GM23338 (cell line): Measurements from ENCODE around the gene ATP4A. TPM values are rescaled to one million over a fixed set of nuclear protein-coding genes. Genes with fewer than 3 reads are reported as not detected.

Experiments
- ATAC-seq: fragments of 200-7000 bp; cut with Tn5 transposase; 3 replicates; pipeline ENCODE4 v1.9.1; 2020
- DNase-seq: peaks from one replicate; pipeline ENCODE4 v3.0.0-alpha.2; 2015; ENCODE audit warnings: low spot score
- H2AFZ ChIP-seq: fragments of 200-600 bp; sonication (generic); 2 replicates; pipeline ENCODE4 v1.8.0; 2016; ENCODE audit warnings: antibody characterized with exemption, mild to moderate bottlenecking, moderate library complexity
- H3F3A ChIP-seq: fragments of 200-600 bp; sonication (generic); replicated peaks from 2 replicates; pipeline ENCODE4 v1.8.0; 2017; ENCODE audit warnings: antibody characterized with exemption, mixed run types, low read depth
- H3K27ac ChIP-seq: fragments of 200-600 bp; sonication (generic); 2 replicates; pipeline ENCODE4 v1.6.1; 2016; ENCODE audit warnings: low read depth
- H3K27me3 ChIP-seq: fragments of 200-600 bp; sonication (generic); 2 replicates; pipeline ENCODE4 v1.8.0; 2016; ENCODE audit warnings: mild to moderate bottlenecking, mixed run types, moderate library complexity; ENCODE audit not compliant: insufficient read depth
- H3K36me3 ChIP-seq: fragments of 200-600 bp; sonication (generic); 2 replicates; pipeline ENCODE4 v1.8.0; 2016; ENCODE audit warnings: mild to moderate bottlenecking; ENCODE audit not compliant: insufficient read depth
- H3K4me1 ChIP-seq: fragments of 200-600 bp; sonication (generic); 2 replicates; pipeline ENCODE4 v1.8.0; 2016; ENCODE audit warnings: mild to moderate bottlenecking, moderate library complexity; ENCODE audit not compliant: insufficient read depth
- H3K4me2 ChIP-seq: fragments of 200-600 bp; sonication (generic); 2 replicates; pipeline ENCODE4 v1.7.1; 2017; ENCODE audit warnings: mixed run types
- H3K4me3 ChIP-seq: fragments of 200-600 bp; sonication (generic); 2 replicates; pipeline ENCODE4 v1.6.1; 2016; ENCODE audit warnings: mixed run types
- H3K79me2 ChIP-seq: fragments of 200-600 bp; sonication (generic); replicated peaks from 2 replicates; pipeline ENCODE4 v1.8.0; 2017; ENCODE audit warnings: mild to moderate bottlenecking; ENCODE audit not compliant: insufficient read depth
- H3K9me2 ChIP-seq: fragments of 200-600 bp; sonication (generic); 2 replicates; pipeline ENCODE4 v1.8.0; 2017; ENCODE audit not compliant: insufficient read depth
- H4K20me1 ChIP-seq: fragments of 200-600 bp; sonication (generic); replicated peaks from 2 replicates; pipeline ENCODE4 v1.8.0; 2017; ENCODE audit warnings: mild to moderate bottlenecking; ENCODE audit not compliant: insufficient read depth
- H3K27ac Mint-ChIP-seq: 2 replicates; pipeline ENCODE4 v1.8.0; 2020; ENCODE audit warnings: inconsistent platforms, mild to moderate bottlenecking, moderate library complexity, mixed read lengths
- H3K27me3 Mint-ChIP-seq: 3 replicates; pipeline ENCODE4 v1.8.0; 2022; ENCODE audit warnings: low read depth, mild to moderate bottlenecking, moderate library complexity, mixed read lengths, inconsistent platforms; ENCODE audit not compliant: insufficient read depth, poor library complexity
- H3K36me3 Mint-ChIP-seq: 3 replicates; pipeline ENCODE4 v1.8.0; 2021; ENCODE audit warnings: low read depth, mild to moderate bottlenecking, inconsistent platforms, moderate library complexity, mixed read lengths
- H3K4me1 Mint-ChIP-seq: 3 replicates; pipeline ENCODE4 v1.8.0; 2020; ENCODE audit warnings: mild to moderate bottlenecking, inconsistent platforms, mixed read lengths
- H3K4me3 Mint-ChIP-seq: 3 replicates; pipeline ENCODE4 v1.8.0; 2021; ENCODE audit warnings: moderate library complexity, mild to moderate bottlenecking, inconsistent platforms, mixed read lengths
- H3K9me3 Mint-ChIP-seq: 3 replicates; pipeline ENCODE4 v1.8.0; 2020; ENCODE audit warnings: moderate library complexity, mild to moderate bottlenecking, inconsistent platforms, mixed read lengths
- CREB1 ChIP-seq: fragments of 250-450 bp; sonication (Bioruptor Pico); IDR thresholded peaks from 2 replicates; pipeline ENCODE4 v1.5.0; 2020; ENCODE audit warnings: low read depth, mild to moderate bottlenecking, moderate library complexity
- EZH2 ChIP-seq: fragments of 200-600 bp; sonication (generic); IDR thresholded peaks from one replicate; pipeline ENCODE4 v1.8.0; 2017; ENCODE audit warnings: antibody characterized with exemption, mild to moderate bottlenecking, low read depth; ENCODE audit not compliant: unreplicated experiment
- EZH2phosphoT487 ChIP-seq: fragments of 200-600 bp; sonication (generic); IDR thresholded peaks from one replicate; pipeline ENCODE4 v1.8.1; 2018; ENCODE audit warnings: antibody characterized with exemption; ENCODE audit not compliant: unreplicated experiment
- JUNB ChIP-seq: IDR thresholded peaks from one replicate; pipeline ENCODE4 v1.6.1; 2016; ENCODE audit warnings: antibody characterized with exemption; ENCODE audit not compliant: unreplicated experiment
- NANOG ChIP-seq: IDR thresholded peaks from 2 replicates; pipeline ENCODE4 v1.6.1; 2016; ENCODE audit warnings: antibody characterized with exemption, borderline replicate concordance
- POLR2AphosphoS5 ChIP-seq: IDR thresholded peaks from 2 replicates; pipeline ENCODE4 v1.6.1; 2016; ENCODE audit warnings: antibody characterized with exemption, low read depth
- STAT1 ChIP-seq: IDR thresholded peaks from one replicate; pipeline ENCODE4 v1.6.1; 2016; ENCODE audit warnings: antibody characterized with exemption; ENCODE audit not compliant: unreplicated experiment
- ZNF114 ChIP-seq: fragments of 250-450 bp; sonication (Bioruptor Pico); IDR thresholded peaks from 2 replicates; pipeline ENCODE4 v1.5.0; 2020; ENCODE audit warnings: mild to moderate bottlenecking, moderate library complexity
- ZNF331 ChIP-seq: fragments of 250-450 bp; sonication (Bioruptor Pico); IDR thresholded peaks from 2 replicates; pipeline ENCODE4 v1.5.0; 2020; ENCODE audit warnings: low read depth, mild to moderate bottlenecking, moderate library complexity
- polyA plus RNA-seq: library from polyadenylated mRNA; unstranded; fragments of >200 nt; fragmentation: Nextera tagmentation; extraction: Ambion mirVana; gene quantifications from 2 replicates; pipeline ENCODE4 v1.2.1, GENCODE V29; 2016
- total RNA-seq: library from RNA; depleted of rRNA; stranded (reverse); fragments of >200 nt; shearing (Covaris generic); gene quantifications from 2 replicates; pipeline ENCODE4 v1.2.3, GENCODE V29; 2014
- TF ChIP-seq, protein P1 (sequence below): fragments of 250-450 bp; sonication (Bioruptor Pico); IDR thresholded peaks from 2 replicates; pipeline ENCODE4 v1.5.0; 2020; ENCODE audit warnings: mild to moderate bottlenecking, moderate library complexity
- TF ChIP-seq, protein P2 (sequence below): IDR thresholded peaks from 2 replicates; pipeline ENCODE4 v1.6.1; 2016; ENCODE audit warnings: antibody characterized with exemption
- TF ChIP-seq, protein P3 (sequence below): IDR thresholded peaks from one replicate; pipeline ENCODE4 v1.6.1; 2018; ENCODE audit warnings: antibody characterized with exemption; ENCODE audit not compliant: unreplicated experiment
- TF ChIP-seq, protein P4 (sequence below), 2 experiments: fragments of 200-600 bp in 1 of 2; sonication (generic) in 1 of 2; conservative IDR thresholded peaks; 2 replicates each; pipeline versions ENCODE4 v1.5.1 to v1.6.1; 2016 to 2017; ENCODE audit warnings: antibody characterized with exemption in 2 of 2, low read depth in 2 of 2, mild to moderate bottlenecking in 2 of 2, moderate library complexity in 1 of 2

Gene ATP4A
- total and polyA plus RNA-seq, 2 experiments from 2014 or later: 0.61 to 0.63 TPM

DNA sequence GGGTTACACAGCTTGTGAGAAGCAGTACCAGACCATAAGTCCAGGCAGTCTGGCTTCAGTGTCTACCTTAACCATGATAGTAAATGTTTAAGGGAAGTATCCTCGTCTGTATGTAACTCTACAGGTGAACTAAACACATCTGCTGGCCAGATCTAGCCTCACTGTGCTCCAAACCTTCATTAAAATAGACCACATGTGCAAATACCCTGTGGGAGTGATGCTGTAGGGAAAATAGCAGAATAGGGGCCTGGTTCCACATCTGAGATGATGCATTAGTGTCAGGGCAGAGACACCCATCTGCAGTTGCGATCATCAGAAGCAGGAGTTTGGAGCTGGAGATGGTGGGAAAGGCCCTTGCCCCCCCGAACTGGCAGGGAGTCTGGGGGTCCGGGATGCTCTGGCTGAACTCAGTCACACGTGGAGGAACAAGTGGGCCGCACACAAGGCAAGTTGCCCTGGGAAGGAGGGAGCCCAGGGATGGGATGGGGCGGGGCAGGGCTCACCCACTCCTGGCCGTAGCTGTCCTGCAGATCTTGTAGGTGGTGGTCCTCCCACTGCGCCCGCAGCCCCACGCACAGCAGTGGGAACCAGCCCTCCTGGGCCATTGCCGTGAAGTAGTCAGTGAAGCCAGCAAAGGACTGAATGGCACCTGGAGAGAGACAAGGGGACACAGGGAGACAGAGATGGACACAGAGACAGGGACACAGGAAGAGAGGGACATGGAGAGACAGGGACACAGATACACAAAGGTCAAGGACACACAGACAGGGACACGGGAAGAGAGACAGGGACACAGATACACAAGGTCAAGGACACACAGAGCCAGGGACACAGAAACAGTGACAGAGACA, 10.7 kb downstream of the ATP4A start:
- Mint-ChIP-seq H3K36me3 (peaks cover 17% of the 10 kb centered on the region), H3K4me1 (peaks cover 20% of the 10 kb centered on the region), H3K9me3 (no peaks in the 10 kb centered on the region; the same call in none of the 3 replicates), H3K27ac (no peak overlapping the region), H3K4me3 (no peak overlapping the region; the same call in 2 of the 3 replicates), H3K27me3 (peaks cover 16% of the 10 kb centered on the region)
- H3K36me3 ChIP-seq: no peaks in the 10 kb centered on the region
- peaks cover 19% of the 10 kb centered on the region; the same call in 1 of the 2 replicates for H3F3A ChIP-seq
- H3K9me2 ChIP-seq: no peaks in the 10 kb centered on the region
- H4K20me1 ChIP-seq: peaks cover 9% of the 10 kb centered on the region
- DNase-seq (no peak), ATAC-seq (no peak)
- TF ChIP-seq, protein P1, sequence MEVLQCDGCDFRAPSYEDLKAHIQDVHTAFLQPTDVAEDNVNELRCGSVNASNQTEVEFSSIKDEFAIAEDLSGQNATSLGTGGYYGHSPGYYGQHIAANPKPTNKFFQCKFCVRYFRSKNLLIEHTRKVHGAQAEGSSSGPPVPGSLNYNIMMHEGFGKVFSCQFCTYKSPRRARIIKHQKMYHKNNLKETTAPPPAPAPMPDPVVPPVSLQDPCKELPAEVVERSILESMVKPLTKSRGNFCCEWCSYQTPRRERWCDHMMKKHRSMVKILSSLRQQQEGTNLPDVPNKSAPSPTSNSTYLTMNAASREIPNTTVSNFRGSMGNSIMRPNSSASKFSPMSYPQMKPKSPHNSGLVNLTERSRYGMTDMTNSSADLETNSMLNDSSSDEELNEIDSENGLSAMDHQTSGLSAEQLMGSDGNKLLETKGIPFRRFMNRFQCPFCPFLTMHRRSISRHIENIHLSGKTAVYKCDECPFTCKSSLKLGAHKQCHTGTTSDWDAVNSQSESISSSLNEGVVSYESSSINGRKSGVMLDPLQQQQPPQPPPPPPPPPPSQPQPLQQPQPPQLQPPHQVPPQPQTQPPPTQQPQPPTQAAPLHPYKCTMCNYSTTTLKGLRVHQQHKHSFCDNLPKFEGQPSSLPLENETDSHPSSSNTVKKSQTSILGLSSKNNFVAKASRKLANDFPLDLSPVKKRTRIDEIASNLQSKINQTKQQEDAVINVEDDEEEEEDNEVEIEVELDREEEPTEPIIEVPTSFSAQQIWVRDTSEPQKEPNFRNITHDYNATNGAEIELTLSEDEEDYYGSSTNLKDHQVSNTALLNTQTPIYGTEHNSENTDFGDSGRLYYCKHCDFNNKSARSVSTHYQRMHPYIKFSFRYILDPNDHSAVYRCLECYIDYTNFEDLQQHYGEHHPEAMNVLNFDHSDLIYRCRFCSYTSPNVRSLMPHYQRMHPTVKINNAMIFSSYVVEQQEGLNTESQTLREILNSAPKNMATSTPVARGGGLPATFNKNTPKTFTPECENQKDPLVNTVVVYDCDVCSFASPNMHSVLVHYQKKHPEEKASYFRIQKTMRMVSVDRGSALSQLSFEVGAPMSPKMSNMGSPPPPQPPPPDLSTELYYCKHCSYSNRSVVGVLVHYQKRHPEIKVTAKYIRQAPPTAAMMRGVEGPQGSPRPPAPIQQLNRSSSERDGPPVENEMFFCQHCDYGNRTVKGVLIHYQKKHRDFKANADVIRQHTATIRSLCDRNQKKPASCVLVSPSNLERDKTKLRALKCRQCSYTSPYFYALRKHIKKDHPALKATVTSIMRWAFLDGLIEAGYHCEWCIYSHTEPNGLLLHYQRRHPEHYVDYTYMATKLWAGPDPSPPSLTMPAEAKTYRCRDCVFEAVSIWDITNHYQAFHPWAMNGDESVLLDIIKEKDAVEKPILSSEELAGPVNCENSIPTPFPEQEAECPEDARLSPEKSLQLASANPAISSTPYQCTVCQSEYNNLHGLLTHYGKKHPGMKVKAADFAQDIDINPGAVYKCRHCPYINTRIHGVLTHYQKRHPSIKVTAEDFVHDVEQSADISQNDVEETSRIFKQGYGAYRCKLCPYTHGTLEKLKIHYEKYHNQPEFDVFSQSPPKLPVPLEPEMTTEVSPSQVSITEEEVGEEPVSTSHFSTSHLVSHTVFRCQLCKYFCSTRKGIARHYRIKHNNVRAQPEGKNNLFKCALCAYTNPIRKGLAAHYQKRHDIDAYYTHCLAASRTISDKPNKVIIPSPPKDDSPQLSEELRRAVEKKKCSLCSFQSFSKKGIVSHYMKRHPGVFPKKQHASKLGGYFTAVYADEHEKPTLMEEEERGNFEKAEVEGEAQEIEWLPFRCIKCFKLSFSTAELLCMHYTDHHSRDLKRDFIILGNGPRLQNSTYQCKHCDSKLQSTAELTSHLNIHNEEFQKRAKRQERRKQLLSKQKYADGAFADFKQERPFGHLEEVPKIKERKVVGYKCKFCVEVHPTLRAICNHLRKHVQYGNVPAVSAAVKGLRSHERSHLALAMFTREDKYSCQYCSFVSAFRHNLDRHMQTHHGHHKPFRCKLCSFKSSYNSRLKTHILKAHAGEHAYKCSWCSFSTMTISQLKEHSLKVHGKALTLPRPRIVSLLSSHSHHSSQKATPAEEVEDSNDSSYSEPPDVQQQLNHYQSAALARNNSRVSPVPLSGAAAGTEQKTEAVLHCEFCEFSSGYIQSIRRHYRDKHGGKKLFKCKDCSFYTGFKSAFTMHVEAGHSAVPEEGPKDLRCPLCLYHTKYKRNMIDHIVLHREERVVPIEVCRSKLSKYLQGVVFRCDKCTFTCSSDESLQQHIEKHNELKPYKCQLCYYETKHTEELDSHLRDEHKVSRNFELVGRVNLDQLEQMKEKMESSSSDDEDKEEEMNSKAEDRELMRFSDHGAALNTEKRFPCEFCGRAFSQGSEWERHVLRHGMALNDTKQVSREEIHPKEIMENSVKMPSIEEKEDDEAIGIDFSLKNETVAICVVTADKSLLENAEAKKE: no peak
- TF ChIP-seq NANOG: no peak
- TF ChIP-seq, protein P2, sequence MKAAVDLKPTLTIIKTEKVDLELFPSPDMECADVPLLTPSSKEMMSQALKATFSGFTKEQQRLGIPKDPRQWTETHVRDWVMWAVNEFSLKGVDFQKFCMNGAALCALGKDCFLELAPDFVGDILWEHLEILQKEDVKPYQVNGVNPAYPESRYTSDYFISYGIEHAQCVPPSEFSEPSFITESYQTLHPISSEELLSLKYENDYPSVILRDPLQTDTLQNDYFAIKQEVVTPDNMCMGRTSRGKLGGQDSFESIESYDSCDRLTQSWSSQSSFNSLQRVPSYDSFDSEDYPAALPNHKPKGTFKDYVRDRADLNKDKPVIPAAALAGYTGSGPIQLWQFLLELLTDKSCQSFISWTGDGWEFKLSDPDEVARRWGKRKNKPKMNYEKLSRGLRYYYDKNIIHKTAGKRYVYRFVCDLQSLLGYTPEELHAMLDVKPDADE: no peak
- no peak for TF ChIP-seq POLR2AphosphoS5
- TF ChIP-seq STAT1: no peak
- TF ChIP-seq EZH2phosphoT487: no peak
- TF ChIP-seq EZH2: no peak
- TF ChIP-seq, protein P3, sequence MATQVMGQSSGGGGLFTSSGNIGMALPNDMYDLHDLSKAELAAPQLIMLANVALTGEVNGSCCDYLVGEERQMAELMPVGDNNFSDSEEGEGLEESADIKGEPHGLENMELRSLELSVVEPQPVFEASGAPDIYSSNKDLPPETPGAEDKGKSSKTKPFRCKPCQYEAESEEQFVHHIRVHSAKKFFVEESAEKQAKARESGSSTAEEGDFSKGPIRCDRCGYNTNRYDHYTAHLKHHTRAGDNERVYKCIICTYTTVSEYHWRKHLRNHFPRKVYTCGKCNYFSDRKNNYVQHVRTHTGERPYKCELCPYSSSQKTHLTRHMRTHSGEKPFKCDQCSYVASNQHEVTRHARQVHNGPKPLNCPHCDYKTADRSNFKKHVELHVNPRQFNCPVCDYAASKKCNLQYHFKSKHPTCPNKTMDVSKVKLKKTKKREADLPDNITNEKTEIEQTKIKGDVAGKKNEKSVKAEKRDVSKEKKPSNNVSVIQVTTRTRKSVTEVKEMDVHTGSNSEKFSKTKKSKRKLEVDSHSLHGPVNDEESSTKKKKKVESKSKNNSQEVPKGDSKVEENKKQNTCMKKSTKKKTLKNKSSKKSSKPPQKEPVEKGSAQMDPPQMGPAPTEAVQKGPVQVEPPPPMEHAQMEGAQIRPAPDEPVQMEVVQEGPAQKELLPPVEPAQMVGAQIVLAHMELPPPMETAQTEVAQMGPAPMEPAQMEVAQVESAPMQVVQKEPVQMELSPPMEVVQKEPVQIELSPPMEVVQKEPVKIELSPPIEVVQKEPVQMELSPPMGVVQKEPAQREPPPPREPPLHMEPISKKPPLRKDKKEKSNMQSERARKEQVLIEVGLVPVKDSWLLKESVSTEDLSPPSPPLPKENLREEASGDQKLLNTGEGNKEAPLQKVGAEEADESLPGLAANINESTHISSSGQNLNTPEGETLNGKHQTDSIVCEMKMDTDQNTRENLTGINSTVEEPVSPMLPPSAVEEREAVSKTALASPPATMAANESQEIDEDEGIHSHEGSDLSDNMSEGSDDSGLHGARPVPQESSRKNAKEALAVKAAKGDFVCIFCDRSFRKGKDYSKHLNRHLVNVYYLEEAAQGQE: no peak
- TF ChIP-seq, protein P4, sequence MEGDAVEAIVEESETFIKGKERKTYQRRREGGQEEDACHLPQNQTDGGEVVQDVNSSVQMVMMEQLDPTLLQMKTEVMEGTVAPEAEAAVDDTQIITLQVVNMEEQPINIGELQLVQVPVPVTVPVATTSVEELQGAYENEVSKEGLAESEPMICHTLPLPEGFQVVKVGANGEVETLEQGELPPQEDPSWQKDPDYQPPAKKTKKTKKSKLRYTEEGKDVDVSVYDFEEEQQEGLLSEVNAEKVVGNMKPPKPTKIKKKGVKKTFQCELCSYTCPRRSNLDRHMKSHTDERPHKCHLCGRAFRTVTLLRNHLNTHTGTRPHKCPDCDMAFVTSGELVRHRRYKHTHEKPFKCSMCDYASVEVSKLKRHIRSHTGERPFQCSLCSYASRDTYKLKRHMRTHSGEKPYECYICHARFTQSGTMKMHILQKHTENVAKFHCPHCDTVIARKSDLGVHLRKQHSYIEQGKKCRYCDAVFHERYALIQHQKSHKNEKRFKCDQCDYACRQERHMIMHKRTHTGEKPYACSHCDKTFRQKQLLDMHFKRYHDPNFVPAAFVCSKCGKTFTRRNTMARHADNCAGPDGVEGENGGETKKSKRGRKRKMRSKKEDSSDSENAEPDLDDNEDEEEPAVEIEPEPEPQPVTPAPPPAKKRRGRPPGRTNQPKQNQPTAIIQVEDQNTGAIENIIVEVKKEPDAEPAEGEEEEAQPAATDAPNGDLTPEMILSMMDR (conservative IDR thresholded peaks at IDR 0.05; ENCODE audit: low read depth in 2 of 2): no peak
- TF ChIP-seq ZNF114 (CRISPR knock-in tag): no peak
- TF ChIP-seq ZNF331: no peak
- no peak for TF ChIP-seq JUNB
- TF ChIP-seq CREB1 (CRISPR knock-in tag): no peak
- H3K27me3 ChIP-seq: no peaks in the 10 kb centered on the region
- H3K27ac ChIP-seq: no peak overlapping the region
- H3K4me1 ChIP-seq: peaks cover 4% of the 10 kb centered on the region; the same call in 1 of the 2 replicates
- H3K4me3 ChIP-seq: no peak overlapping the region
- H3K4me2 ChIP-seq: no peak overlapping the region
- no peak overlapping the region for H2AFZ ChIP-seq
- no peaks in the 10 kb centered on the region for H3K79me2 ChIP-seq
